A549 treated with AZD2906 at 1 μM for 4 hours (cell line): ENCODE results near the gene CORO2B. TPM values are rescaled to one million over a fixed set of nuclear protein-coding genes. Genes with fewer than 3 reads are reported as not detected.

ENCODE experiments used
- total RNA-seq: library from RNA; stranded (reverse); fragments of 200-300 nt; extraction: Qiagen RNA extraction; gene quantifications from 5 replicates; pipeline ENCODE4 v1.2.3, GENCODE V29; 2022

CORO2B gene
- 3.3 to 4.4 TPM (median 3.7 TPM) in 5 replicates for total RNA-seq

GRCh38 chr15:68578980-68579935, at the start of gene CORO2B:
CORO2B (plus strand) TSS chr15:68578993; CDS start chr15:68579263, 270 bp downstream.

Other genes with a start within 250 kb of the CORO2B start
- gene ITGA11, start 146.8 kb upstream of the CORO2B start, total RNA-seq, result 2.8 to 6.1 TPM (median 4.5 TPM) in 5 replicates
- 242 to 299 TPM (median 263 TPM) in 5 replicates for gene ANP32A, start 241.9 kb downstream of the CORO2B start, total RNA-seq